ENCODE results near the gene SUGCT.
"Not testable (repeated sequence)": the region's sequence is repeated elsewhere in the genome, so short reads cannot be mapped to it uniquely, and the experiment has no call there.

The SUGCT gene

DNA sequence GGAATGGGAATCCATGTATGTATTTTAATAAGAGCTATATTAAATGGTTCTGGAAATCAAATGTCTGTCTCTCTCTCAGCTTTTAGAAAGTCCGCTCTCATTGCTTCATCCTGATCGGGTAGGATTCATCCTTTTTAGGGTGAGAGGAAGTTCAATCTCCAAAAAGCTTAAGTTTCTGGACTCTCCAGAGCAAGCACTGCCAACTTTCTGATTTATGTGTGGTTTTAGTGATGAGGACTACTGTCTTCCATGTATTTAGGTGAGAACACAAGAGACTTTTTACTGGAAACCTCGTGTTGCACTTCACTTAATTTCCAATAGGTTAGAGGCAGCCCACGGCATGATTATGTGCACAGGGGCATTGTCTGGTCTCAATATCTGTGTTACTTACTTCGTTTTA is 267.9 kb downstream of the SUGCT start:
- DNase-seq: no peak
- no peaks in the 10 kb centered on the region for H3K27me3 ChIP-seq (ENCODE audit: insufficient read depth, low read depth, severe bottlenecking)
- no peak overlapping the region for H3K4me3 ChIP-seq (ENCODE audit: low read depth, low read length)
- H3K9me3 ChIP-seq (ENCODE audit: severe bottlenecking): no peaks in the 10 kb centered on the region
- no peaks in the 10 kb centered on the region for H3K36me3 ChIP-seq
- no peak overlapping the region for H3K27ac ChIP-seq
- TF ChIP-seq, protein P1, sequence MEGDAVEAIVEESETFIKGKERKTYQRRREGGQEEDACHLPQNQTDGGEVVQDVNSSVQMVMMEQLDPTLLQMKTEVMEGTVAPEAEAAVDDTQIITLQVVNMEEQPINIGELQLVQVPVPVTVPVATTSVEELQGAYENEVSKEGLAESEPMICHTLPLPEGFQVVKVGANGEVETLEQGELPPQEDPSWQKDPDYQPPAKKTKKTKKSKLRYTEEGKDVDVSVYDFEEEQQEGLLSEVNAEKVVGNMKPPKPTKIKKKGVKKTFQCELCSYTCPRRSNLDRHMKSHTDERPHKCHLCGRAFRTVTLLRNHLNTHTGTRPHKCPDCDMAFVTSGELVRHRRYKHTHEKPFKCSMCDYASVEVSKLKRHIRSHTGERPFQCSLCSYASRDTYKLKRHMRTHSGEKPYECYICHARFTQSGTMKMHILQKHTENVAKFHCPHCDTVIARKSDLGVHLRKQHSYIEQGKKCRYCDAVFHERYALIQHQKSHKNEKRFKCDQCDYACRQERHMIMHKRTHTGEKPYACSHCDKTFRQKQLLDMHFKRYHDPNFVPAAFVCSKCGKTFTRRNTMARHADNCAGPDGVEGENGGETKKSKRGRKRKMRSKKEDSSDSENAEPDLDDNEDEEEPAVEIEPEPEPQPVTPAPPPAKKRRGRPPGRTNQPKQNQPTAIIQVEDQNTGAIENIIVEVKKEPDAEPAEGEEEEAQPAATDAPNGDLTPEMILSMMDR (IDR thresholded peaks at IDR 0.05; ENCODE audit: low read depth, low read length): no peak

DNA sequence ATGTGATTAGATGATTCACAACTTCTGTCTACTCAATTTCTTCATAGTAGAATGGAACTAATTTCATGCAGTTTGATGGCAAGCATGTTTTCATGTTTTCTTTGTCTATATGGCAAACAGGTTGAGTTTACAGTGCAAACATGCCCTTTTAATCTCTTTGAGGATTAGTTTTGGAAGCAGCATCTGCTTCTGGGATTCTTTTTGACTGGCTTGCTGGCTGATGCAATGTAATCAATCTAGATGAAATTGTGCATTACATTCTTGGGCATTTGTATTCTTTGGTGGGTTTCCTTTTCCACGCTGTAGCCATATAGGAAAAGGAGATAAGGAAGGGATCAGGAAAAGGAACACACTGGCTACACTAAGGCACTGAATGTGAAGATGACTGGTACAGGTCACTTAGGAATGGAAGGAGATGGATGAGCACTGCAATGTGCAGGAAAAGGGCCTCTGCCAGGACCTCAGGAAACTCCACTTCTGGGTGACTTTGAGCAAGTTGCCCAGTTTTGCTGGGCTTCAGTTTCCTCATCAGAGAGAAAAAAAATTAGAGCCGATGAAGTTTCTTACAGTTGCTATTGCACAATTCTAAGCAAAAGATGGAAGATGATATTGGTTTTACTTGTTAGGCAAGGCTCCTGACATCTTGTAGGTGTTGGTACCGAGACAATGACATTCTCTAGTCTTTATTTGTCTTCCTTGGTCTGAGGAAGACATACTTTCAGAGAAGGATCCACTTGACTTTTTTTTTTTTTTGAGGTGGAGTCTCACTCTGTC is 269.1 kb downstream of the SUGCT start:
- DNase-seq: no peak
- Histone ChIP-seq H3K27me3 (ENCODE audit: insufficient read depth, low read depth, severe bottlenecking) (no peaks in the 10 kb centered on the region), H3K27ac (no peak overlapping the region), H3K36me3 (no peaks in the 10 kb centered on the region), H3K9me3 (ENCODE audit: severe bottlenecking) (no peaks in the 10 kb centered on the region), H3K4me3 (ENCODE audit: low read depth, low read length) (no peak overlapping the region)
- TF ChIP-seq, protein P1 (IDR thresholded peaks at IDR 0.05; ENCODE audit: low read depth, low read length): no peak

DNA sequence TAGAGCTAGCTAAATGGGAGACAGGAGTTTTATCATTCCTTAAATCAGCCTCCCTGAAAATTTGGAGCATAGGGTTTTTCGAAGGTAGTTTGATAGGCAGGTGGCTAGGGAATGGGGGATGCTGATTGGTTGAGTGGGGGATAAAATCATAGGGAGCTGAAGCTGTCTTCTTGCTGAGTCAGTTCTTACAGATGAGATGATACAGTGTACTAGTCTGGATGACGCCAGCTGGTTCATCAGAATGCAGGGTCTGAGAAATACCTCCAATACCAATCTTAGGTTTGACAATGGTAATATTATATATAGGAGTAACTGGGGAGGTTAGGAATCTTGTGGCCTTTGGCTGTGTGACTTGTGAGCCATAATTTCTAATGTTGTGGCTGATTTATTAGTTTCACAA is 271.2 kb downstream of the SUGCT start:
- Histone ChIP-seq H3K4me3 (ENCODE audit: low read depth, low read length) (no peak overlapping the region), H3K27ac (no peak overlapping the region), H3K9me3 (ENCODE audit: severe bottlenecking) (no peaks in the 10 kb centered on the region), H3K27me3 (ENCODE audit: insufficient read depth, low read depth, severe bottlenecking) (no peaks in the 10 kb centered on the region), H3K36me3 (no peaks in the 10 kb centered on the region)
- TF ChIP-seq, protein P1 (IDR thresholded peaks at IDR 0.05; ENCODE audit: low read depth, low read length): no peak
- DNase-seq: no peak

DNA sequence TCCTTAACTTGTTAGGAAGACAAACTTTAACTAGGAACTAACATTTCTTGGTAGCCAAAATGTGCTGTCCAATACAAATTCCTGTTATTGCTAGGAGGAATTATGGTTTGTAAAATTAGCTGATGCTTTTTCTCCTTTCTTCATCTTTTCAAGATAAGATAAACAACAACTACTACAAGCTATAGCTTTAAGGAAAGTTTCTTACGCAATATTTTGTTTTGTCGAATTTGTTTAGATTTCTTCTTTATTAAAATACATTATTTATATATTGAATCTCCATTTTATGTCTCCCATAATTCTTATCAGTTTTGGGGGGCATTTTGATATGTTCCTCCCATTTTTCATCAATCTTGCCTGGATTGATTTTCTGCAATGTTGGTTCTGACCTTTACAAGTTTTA is 277.5 kb downstream of the SUGCT start:
- Histone ChIP-seq H3K27ac (no peak overlapping the region), H3K36me3 (no peaks in the 10 kb centered on the region), H3K9me3 (ENCODE audit: severe bottlenecking) (no peaks in the 10 kb centered on the region), H3K4me3 (ENCODE audit: low read depth, low read length) (no peak overlapping the region), H3K27me3 (ENCODE audit: insufficient read depth, low read depth, severe bottlenecking) (no peaks in the 10 kb centered on the region)
- no peak for DNase-seq
- TF ChIP-seq, protein P1 (IDR thresholded peaks at IDR 0.05; ENCODE audit: low read depth, low read length): no peak

DNA sequence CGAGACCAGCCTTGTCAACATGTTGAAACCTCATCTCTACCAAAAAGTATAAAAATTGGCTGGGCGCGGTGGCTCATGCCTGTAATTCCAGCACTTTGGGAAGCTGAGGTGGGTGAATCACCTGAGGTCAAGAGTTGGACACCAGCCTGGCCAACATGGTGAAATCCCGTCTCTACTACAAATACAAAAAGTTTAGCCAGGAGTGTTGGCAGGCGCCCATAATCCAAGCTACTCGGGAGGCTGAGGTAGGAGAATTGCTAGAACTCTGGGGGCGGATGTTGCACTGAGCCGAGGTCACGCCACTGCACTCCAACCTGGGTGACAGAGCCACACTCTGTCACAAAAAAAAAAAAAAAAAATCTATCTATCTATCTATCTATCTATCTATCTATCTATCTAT is 279.9 kb downstream of the SUGCT start:
- H3K36me3 ChIP-seq: not testable (repeated sequence)

DNA sequence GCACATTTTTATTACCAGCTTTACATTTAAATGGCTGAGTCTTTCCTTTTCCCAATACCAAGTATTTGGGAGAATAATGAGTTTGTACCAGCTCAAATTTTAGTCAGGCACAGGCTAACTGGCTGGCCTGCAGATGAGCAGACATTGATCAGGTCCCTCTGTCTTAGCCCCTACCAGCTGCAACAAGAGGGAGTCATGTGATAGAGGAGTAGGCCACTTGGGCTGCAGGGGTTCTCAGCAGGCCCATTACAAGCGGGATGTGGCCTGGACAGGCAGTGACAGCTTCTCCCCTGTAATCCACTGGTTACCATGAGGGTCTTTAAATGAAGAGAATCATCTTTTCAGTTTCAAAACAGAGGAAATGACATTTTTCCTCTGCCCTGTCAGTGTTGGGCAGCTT is 283.6 kb downstream of the SUGCT start:
- Histone ChIP-seq H3K27me3 (ENCODE audit: insufficient read depth, low read depth, severe bottlenecking) (no peaks in the 10 kb centered on the region), H3K9me3 (ENCODE audit: severe bottlenecking) (no peaks in the 10 kb centered on the region), H3K36me3 (no peaks in the 10 kb centered on the region), H3K27ac (no peak overlapping the region), H3K4me3 (ENCODE audit: low read depth, low read length) (no peak overlapping the region)
- DNase-seq: no peak
- TF ChIP-seq, protein P1 (IDR thresholded peaks at IDR 0.05; ENCODE audit: low read depth, low read length): no peak

More for the DNA sequence above, 279.9 kb downstream of the SUGCT start:
- H3K27ac ChIP-seq; H3K27me3 ChIP-seq (ENCODE audit: insufficient read depth, low read depth, severe bottlenecking); DNase-seq; H3K4me3 ChIP-seq (ENCODE audit: low read depth, low read length); H3K9me3 ChIP-seq (ENCODE audit: severe bottlenecking): not testable (repeated sequence)

Measured in WERI-Rb-1 (cell line).